ENCODE results near the gene COL7A1.

- TF ChIP-seq CTCF (conservative IDR thresholded peaks at IDR 0.05; ENCODE audit: low read length) (no peak), EZH2phosphoT487 (IDR thresholded peaks at IDR 0.05; ENCODE audit: borderline replicate concordance) (no peak)
These were observed 75.9 kb downstream of the COL7A1 start for GRCh38 chr3:48519277-48519643.
